ENCODE results near the gene CABLES2.

Gene CABLES2

GRCh38 chr20:62346398-62347150, 60.5 kb downstream of the CABLES2 start:
- DNase-seq, result no peak
- in situ Hi-C loops (cut with HindIII; ENCODE audit: low pct_ligation_motif_present, low pct_unique_long_range_greater_than_20kb, low sequenced_read_pairs), result no loop called here

DNA sequence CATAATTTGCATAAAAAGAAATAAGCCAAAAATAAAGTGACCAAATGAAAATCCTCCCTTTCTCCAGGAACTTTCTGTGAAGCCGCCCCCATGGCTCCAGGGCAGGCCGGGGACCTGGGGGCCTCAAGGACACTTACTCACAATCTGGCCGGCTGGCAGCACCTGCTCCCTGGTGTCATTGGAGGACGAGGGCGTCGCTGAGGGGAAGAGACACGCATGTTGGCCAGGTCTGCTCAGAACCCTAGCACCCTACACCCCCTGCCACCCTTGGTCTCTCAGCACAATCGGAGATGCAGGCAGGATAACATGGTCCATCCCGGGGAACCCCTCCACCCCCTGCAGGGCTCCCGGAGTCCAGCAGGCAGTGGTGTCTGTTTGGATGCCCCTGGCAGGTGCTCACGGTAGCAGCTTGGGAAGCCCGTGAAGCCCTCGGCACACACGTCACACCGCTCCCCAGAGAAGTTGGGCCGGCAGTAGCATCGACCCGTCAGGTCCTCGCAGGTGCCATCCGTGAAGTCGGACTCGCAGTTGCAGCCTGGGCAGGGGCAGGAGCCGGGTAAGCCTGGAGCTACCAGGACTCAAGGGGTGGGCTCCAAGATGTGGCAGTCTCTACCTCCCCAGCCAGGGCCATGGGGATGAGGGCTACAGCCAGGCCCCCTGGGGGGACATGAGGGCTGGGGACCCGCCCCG, 61.3 kb downstream of the CABLES2 start:
- DNase-seq, result no peak
- in situ Hi-C loops (cut with HindIII; ENCODE audit: low pct_ligation_motif_present, low pct_unique_long_range_greater_than_20kb, low sequenced_read_pairs), result no loop called here

- in situ Hi-C loops (cut with HindIII; ENCODE audit: low pct_ligation_motif_present, low pct_unique_long_range_greater_than_20kb, low sequenced_read_pairs), result no loop called here
- DNase-seq, result no peak
Measured at GRCh38 chr20:62344782-62345181, 62.3 kb downstream of the CABLES2 start.

DNA sequence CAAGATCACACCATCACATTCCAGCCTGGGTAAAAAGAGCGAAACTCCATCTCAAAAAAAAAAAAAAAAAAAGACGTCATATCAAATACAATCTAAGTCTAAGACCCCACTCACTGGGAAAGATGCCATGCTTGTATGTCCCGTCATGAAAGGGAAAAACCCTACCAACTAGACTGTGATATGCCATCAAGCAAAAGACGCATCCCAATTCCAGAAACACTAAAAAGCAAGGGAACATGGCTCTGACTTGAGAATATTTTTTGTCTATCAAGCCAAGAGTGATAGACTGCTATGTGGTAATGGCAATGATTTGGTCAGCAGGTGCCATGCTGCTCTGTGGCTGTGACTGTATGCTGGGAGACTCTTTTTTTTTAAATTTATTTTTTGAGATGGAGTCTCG, 63.0 kb downstream of the CABLES2 start:
- in situ Hi-C loops (cut with HindIII; ENCODE audit: low pct_ligation_motif_present, low pct_unique_long_range_greater_than_20kb, low sequenced_read_pairs), result no loop called here
- DNase-seq, result no peak

- in situ Hi-C loops (cut with HindIII; ENCODE audit: low pct_ligation_motif_present, low pct_unique_long_range_greater_than_20kb, low sequenced_read_pairs), result no loop called here
Measured at GRCh38 chr20:62342910-62343309, 64.2 kb downstream of the CABLES2 start.

DNA sequence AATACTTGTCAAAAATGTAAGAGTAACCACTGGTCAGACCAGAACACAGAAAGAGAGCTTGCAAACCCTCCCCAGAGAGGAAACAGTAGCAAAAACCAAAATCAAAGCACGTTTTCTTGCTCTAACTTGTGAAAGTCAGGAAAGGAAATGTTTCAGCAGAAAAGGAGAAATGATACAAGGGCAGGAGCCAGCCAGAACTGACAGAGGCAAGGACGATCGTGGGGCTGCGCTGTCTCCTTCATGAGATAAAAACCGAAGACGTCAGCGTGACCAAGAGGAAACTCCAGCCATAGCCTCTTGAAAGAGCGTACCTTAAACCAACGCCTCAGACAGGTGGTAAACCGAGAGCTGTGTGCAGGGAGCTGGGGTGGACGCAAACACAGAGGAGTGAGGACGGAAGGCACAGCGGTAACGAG, 67.4 kb downstream of the CABLES2 start:
- in situ Hi-C loops (cut with HindIII; ENCODE audit: low pct_ligation_motif_present, low pct_unique_long_range_greater_than_20kb, low sequenced_read_pairs), result no loop called here
- DNase-seq, result no peak

More at GRCh38 chr20:62342910-62343309, 64.2 kb downstream of the CABLES2 start:
- DNase-seq, result no peak
